Activated CD4-positive, alpha-beta T cell treated with anti-CD3 and anti-CD28 coated beads, Interleukin-2, Interleukin-6, amounts not matched to agents 100 ng/mL and 50 ng/mL, durations not matched to agents 16 hours and 8 hours (primary cell): ENCODE measurements around the gene FOXC1.
A peak's percentile ranks its signal among the peaks of the same experiment; 100 is the strongest.

Experiments
- DNase-seq: peaks from one replicate; pipeline ENCODE4 v3.0.0-alpha.2; 2020

The FOXC1 gene

DNA sequence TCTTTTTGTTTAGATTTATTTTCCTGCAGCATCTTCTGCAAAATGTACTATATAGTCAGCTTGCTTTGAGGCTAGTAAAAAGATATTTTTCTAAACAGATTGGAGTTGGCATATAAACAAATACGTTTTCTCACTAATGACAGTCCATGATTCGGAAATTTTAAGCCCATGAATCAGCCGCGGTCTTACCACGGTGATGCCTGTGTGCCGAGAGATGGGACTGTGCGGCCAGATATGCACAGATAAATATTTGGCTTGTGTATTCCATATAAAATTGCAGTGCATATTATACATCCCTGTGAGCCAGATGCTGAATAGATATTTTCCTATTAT is 3.2 kb downstream of the FOXC1 start:
- DNase-seq: no peak

DNA sequence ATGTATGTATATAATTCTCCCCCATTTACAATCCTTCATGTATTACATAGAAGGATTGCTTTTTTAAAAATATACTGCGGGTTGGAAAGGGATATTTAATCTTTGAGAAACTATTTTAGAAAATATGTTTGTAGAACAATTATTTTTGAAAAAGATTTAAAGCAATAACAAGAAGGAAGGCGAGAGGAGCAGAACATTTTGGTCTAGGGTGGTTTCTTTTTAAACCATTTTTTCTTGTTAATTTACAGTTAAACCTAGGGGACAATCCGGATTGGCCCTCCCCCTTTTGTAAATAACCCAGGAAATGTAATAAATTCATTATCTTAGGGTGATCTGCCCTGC is 3.6 kb downstream of the FOXC1 start:
- no peak for DNase-seq

DNA sequence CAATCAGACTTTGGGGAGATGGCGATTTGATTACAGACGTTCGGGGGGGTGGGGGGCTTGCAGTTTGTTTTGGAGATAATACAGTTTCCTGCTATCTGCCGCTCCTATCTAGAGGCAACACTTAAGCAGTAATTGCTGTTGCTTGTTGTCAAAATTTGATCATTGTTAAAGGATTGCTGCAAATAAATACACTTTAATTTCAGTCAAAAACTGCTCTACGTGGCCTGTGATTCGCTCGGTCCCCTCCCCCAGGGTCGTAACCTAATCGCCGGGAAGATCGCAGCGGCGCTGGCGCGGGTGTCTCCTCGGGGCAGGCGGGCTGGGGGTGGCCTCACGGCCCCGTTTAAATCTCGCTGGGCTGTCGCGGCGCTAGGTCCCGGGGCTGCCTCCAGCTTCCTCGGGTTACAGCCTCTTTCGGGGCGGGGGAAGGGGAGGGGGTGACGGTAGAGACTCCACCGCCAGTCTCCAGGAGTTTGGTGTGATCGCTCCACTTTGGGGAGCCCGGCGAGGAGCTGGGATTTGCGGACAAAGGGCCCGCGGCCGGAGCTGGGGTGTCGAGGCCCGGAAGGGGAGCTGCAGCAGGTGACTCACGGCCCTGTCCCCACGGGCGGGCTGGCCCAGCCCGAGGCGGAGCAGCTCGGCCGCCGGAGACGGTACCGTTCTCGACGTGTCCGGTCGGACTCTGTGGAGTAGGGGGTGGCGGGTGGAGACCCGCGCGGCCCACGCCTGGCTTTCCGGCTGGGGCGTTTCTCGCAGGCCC is 4.2 kb downstream of the FOXC1 start:
- no peak for DNase-seq

DNA sequence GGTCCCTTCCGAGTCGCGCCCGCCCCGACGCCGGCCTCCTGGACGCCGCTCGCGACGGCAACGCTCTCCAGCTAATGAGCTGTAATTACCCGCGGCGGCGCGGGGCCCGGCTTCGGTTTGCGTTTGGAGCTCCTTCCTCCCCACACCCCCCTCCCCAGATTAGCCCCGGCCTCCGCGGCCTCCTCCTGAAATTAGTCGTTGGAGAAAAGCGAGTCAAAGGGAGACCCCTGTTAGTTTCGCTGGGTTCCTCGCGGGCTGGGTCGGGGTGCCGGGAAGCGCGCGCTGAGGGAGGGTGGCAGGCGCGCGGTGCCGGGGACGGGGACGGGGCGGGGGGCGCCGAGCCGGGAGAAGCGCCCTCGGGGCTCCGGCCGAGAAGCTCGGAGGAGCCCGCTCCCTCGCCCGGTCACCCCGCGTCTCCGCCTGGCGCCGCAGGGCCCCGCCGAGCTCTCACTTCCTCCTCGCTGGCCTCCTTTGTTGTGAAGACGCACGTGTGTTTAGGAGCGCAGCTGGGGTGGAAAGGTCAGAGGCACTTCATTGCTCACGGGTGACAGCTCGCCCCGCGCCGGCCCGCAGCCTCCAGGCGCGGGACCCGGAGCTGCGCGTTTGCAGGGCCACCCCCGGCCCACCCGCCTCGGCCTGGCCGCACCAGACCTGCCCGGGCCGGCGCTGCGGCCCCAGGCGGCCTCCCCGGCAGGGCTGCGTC is 4.9 kb downstream of the FOXC1 start:
- no peak for DNase-seq

DNA sequence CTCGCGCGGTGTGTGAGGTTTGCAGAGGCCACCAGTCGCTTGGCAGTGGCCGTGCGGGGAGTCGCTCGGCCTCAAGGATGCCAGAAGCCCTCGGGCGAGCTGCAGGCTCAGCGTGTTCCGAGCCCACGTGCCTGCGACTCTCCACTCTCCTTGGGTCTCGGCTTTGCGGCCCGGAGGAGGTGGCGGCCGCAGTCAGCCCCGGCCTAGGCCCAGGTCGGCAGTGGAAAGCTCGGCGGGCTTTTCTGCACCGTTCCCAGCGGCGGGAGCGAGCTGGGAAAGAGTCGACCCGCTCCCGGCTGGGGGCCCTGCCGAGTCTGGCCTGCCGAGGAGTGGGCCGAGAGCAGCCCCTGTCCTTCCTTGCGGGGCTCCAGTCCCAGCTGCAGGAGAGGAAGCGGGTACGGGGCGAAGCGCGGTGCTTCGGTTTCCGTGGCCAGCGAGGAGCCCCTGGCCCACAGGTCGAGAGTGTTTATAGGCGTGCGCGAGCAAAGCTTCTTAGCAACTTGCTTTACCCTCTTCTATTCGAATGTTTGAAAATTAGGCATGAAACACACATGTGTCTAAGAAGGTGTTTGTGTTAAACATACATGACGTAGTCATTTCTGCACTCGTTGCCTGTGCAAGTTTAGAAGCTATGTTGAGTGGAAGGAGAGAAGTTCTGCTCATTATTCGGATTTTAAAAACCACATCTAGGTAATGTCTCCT is 5.6 kb downstream of the FOXC1 start:
- DNase-seq: no peak

DNA sequence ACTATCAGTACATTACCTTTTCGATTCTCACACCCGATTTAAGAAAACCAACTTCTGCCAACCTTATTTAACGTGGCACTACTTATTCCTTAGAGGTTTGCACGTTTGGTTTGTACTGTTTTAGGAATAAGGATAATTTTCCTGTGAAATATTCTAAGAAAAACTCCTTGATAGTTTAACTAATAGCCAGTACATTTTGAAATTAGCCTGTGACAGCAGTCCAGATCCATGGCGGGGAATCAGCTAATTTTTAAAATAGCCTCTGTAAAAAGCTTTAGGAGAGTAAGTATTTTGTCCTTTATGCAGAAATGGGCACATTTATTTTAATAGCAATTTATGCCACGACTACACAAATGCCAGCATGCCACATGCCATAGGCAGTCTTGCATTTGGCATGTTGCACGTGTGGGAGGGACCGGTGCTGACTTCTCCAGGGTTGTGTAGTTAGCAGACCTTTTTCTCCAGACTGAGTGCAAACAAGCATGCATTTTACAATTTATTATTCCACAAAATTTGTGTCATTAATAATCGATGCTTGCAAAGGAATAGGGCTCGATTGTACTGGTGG is 6.2 kb downstream of the FOXC1 start:
- no peak for DNase-seq

DNA sequence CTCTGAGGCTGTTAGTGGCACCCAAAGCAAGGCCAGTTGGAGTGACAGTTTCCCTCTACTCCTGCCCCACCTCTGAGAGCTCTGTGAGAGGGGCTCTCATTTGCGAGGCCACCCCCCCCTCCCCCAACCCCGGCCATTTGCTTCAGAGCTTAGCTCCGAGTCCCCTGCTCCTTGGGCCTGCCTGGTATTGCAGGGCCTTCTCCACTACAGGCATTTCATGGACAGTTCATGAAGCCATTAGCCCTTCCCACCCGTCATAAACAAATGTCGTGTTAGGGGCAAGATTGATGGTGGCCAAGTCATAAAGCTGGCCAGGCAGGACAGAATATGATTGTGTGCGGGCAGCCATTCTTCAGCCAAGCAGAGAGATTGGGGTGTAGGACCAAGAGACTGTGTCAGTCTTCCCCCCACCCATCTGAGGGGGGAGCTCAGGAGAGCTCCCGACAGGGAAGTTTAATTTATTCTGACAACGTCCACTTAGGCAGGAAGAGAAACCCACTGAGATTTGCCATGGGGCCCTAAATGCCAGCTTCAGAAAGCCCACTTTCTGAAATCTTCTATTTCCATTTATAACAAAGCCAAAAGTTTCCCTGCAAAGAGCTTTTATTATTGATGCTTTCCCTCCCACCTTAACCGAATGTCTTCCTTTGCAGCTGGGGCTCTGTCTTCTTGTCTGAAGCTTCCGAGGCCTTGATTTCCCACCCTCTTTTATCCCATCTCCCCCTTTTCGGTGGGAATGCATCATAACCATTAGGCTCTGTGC is 7.2 kb downstream of the FOXC1 start:
- no peak for DNase-seq

DNA sequence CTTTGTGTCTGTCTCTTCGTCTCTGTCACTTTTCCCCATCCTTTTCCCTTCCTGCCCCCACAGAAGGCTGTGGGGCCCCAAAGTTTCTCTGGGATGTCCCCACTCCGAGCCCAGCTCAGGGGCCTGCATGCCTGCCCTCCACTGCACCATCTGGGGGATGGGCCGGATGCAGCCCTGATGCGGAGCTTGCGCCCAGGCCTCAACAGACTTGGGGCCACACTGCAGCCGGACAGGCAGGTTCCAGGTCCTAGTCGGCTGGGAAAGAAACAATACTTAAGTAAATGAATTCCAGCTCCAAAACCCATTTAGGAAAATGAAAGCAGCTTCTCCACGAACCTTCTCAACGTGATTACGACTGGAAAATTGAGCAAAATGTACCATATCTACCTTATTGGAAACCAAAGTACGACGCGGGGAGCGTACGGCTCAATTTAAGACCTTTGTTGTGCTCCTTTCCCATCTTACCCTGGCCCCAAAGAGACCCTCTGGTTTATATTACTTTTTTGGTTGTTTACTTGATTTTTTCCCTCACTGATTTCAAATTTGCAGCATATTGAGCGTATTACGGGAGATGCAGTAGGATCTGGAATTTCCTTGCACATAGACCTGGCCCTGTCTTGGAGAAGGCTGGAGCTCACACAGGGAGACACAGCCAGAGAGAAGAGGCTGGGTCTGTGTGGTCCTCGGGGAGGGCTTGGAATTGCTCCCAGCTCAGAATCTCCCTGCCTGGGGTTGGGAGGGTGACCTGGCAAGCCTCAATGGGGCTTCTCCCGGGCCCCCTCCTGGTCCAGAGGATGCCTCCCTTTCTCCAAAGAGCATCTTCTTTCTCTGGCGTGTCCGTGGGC is 8.0 kb downstream of the FOXC1 start:
- no peak for DNase-seq

DNA sequence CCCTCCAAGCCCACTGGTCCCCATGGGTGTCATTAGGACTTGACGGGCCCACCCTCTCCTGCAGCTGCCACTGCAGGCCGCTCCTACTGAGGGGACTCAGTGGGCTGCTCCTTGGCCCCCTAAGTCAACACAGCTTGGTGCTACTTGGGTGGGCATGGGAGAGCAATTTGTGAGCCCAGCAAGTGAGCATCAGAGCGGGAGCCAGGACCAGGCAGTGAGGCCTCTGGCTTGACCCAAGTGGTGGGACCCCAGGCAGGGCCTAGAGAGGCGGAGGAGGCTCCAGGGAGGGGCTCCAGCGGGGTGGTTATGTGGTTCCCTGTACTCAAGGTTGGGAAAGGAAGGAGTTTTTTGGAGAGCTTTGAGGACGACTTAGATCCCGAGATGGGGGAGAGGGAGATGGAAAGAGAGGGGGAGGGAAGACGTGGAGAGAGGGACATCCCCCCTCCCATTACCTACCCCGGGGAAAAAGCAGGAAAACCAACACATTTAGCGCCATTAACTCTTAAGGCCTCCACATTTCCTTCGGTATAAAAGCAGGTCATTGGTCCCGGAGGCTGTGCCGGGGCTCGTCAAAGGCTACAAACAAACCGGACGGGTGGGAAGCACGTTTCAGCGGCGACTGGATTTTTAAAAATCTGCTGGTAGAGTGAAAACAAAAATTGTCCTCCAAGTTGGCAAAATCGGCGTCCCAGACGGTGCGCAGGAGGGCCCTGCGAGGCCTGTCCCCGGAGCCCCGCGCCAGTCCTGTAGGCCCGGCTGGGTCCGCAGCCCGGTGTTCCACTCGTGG is 8.8 kb downstream of the FOXC1 start:
- DNase-seq: no peak

DNA sequence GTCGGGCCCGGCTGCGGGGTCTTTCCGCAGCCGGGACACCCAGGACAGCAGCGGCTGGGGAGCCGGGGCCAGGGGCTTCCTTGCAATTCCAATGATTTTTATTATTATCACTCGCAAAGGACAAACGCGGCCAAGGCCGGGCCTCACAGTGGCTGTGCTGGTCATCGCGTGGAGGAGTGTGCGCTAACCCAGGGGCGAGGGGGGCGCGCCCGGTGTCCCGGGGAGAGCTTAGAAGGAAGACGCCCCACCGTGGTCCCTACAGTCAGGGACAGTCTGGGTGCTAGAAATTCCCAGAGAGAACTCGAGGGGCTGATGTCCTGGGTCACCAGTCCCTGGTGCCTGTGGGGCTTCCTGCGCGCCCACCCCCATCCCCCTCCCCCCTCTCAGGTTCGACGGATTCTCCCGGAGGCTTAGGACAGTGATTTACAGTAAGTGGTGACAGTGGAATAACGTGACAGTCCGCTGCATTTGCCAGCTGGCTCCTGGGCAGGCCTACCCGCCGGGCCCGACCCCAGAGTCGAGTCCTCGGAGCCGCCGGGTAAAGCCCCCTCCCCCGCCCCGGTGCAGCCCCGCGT is 9.5 kb downstream of the FOXC1 start:
- DNase-seq: no peak

DNA sequence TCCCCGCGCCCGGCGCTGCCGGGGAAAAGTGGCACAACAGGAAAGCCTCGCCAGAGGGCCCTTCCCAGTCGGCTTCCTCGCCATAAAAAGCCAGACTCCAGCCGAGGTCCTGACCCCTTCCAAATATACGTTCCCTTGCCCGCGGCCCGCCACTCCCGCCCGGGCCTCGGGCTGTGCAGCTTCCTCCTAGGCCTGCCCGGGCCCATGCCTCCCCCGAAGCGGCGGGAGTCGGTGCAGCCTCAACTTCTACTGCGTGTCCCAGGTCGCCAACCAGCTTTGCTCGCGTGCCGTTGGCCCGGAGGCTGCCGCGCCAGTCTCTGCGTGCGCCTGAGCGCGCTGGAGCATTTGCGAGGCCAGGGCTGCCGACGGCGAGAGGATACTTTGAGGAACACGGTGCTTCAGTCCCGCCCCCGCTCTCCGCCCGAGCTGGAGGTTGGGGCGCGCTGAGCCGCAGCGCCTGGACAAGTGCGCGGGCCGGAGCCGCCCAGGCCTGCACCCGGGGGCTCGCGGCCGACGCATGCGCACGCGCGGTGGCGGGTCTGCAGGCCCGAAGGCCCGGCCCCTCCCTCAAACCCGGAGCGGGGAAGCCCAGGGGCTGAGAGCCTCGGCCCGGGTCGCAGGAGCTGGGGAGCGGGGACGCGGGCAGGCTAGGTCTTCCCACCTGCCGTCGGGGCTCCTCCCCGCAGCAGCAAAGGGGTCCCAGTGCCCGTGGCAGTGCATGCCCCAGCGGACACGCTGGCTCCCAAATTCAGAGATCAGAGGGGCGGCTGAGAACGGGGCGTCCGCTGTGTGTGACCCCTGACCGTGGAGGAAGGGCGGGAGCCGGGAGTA is 10.2 kb downstream of the FOXC1 start:
- no peak for DNase-seq

DNA sequence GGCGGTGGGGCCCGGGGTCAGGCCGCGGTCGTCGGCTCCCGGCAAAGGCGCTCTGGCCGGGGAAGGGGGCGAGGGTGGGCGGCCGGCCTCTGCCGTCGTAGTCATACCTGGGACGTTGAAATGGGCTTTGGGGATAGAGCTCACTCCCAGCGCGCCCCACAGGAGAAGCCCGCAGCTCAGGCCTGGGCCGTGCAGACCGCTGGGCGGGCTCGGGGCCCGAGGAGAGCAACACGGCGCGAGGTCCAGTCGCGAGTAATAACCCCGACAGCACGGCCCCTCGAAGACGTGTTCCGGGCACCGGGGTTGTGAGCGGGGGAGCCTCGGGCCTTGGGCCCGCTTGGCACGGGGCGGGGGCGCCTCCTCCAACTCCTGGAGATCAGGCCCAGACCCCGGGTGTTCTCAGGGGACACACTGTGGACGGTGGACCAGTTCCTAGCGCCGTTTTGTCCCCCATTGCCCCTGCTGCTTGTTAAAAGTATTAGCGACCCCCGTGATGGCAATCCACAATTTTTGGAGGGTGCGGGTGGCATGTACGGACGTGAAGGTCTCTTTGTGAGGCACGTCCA is 10.9 kb downstream of the FOXC1 start:
- no peak for DNase-seq

DNA sequence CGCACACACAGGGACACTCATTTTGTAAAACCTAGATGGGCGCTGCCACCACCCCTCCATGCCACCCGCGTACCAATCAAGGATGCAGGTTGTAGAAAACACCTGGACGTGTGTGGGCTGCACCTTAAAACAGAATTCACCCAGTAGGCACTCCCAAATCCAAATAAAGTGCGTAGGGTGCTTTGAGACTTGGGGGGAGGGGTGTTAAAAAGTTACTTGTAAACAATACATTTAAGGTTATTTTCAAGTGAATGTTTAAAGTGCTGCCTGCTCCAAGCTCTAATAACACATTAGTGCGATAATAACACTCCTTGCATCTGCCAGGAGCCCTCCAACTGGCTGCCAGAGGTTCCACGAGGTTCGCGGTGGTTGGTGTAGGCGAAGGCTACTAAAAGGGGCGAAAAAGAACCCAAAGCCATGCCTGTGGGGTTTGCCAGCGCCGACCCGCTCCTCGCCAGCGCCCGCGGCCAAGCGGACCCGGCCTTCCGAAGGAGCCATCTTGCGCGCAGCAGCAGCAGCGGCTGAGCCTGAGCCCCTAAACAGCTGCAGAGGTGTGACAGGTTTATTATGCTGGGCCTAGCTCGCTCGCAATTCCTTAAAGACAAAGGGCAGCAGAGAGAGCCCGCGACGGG is 11.5 kb downstream of the FOXC1 start:
- no peak for DNase-seq

DNA sequence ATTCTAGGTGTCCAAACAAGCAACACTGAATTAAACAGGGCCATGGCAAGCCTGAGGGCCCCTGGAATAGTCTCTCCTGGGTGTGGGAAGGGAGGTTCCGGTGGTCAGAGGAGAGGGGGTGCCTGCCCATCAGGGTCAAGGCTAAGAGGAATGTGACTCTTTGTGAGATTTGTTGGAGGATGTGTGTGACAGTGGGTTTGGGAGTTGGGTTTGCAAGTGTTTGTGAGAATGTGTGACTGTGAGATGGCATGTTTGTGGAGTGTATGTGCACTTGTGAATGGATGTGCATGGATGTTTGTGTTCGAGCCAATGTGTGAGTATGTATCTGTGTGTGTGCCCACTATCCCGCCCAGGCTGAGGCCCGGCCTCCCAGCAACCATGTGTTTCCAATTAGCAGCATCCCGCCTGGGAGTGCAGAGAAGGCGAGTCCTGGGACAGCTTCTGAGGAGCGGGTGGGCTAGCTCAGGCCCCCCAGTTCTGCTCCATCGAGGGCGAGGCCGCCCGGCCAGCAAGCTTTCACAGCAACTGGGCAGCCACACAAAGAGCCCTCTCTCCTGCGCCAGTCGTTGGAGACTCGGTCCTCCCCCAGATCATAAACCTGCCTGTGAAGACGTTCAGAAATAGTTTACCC is 12.6 kb downstream of the FOXC1 start:
- DNase-seq: no peak

DNA sequence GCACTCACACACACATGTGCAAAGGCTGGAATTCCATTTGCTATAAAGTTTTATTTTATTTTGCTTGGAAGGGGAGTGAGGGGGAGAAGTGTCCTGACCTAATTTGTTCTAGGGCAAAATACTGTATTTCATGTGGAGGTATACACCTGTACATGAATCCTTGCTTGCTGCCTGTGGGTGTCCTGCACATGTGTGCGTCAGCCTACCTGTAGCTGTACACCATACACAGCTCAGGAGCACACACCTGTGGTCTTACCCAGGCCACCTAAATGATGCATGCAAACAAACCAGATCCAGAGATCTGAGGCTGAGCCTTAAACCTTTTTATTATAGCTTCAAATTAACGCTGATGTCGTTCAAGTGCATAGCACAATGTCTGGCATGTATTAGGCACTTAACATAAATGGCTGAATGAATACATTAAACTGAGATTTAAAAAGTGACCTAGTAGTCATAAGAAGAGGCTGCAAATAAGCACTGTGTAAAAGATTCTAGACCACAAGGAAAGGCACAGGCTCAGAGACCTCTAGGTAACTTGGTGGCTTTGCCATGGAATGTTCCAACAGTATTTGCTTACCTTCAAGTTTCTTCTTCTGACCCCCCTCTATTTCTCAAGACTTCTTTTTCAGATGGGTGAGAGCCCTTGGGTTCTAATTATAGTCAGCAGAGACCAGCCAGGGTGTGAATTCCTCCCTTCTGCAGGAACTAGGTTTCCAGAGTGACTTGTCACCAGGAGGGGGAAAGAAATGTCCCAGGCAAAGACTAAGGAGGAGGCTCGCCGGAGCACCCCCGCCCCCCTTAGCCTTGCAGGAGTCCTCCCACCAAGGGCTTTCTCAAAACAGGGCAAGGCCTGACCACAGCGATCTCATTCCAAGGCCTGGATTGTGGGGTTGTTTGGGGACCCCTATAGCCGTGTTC is 13.4 kb downstream of the FOXC1 start:
- DNase-seq: no peak

DNA sequence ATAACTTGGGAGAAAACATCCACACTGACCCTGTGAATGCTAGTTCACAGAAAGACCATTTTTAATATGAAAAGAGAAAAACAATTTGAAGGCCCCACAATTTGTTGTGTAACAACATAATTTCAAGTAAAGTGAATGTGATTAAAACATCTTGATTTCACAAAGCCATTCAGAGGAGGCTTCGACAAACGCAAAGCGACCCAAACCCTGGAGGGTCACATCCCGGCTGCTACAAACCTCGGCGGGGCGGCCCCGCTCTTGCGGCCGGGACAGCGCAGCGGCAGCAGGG is 14.0 kb downstream of the FOXC1 start:
- no peak for DNase-seq

DNA sequence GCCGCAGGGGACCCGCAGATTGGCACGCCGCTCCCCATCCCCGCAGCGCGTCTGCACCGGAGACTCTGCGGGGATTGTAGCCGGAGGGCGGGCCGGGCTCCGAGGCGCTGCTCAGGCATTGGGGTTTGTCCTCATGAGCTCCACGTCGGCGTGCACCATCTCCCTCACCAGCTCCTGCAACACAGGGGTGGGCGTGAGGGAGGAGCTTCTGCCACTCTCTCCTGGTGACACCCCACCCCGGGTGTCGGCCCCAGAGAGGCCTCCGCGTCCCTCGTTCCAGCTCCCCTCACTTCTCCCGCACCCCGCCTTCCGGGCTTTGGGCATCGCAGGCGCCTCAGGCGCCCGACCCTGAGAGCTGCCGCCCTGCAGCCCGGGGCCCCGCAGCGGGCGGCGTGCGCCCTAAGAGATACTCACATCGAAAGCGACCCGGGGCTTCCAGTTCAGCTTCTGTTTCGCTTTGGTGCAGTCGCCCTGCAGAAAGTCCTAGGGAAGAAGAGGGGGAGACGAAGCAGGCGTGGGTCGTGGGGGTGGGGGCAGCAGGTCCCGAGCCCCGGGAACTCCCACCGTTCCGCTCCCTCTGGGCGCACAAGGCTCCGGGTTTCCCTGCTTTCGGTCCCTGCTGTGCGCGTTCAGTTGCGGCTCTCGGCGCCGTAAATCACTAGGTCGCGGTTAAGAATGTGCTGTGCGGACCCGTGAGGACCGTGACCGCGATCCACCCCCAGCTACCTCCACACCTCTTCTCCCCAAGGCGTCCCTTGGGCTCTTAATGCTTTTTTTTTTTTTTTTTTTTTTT is 14.5 kb downstream of the FOXC1 start:
- DNase-seq: peak; percentile 36
